K562 (cell line): ENCODE measurements around the gene TMCC2. TPM values are rescaled to one million over a fixed set of nuclear protein-coding genes. Genes with fewer than 3 reads are reported as not detected.

Experiments
- CHD7 ChIP-seq: fragments of 200-600 bp; sonication (generic); IDR thresholded peaks from one replicate; pipeline ENCODE4 v1.6.1; 2012; ENCODE audit warnings: mild to moderate bottlenecking, low read depth, low read length, inconsistent platforms
- DACH1 ChIP-seq: fragments of 450-650 bp; IDR thresholded peaks from 2 replicates; pipeline ENCODE4 v1.6.1; 2018; ENCODE audit not compliant: partially characterized antibody
- ESRRA ChIP-seq: fragments of 450-650 bp; IDR thresholded peaks from 2 replicates; pipeline ENCODE4 v1.6.1; 2014; ENCODE audit warnings: low read depth, mild to moderate bottlenecking, moderate library complexity, borderline replicate concordance
- GABPB1 ChIP-seq: sonication (generic); formaldehyde crosslinking; IDR thresholded peaks from 2 replicates; pipeline ENCODE4 v1.8.0; 2022; ENCODE audit warnings: mild to moderate bottlenecking, missing genetic modification reagents
- PATZ1 ChIP-seq: fragments of 250-450 bp; sonication (Bioruptor Pico); IDR thresholded peaks from 2 replicates; pipeline ENCODE4 v1.5.0; 2020; ENCODE audit warnings: mild to moderate bottlenecking, borderline replicate concordance
- SMAD3 ChIP-seq: fragments of 450-650 bp; formaldehyde crosslinking; conservative IDR thresholded peaks from 2 replicates; pipeline ENCODE4 v1.4.0; 2020; ENCODE audit warnings: mild to moderate bottlenecking
- SMARCC2 ChIP-seq: fragments of 450-650 bp; IDR thresholded peaks from 2 replicates; pipeline ENCODE4 v1.6.1; 2017; ENCODE audit warnings: antibody characterized with exemption, moderate library complexity, mild to moderate bottlenecking, low read depth
- SMC3 ChIP-seq: conservative IDR thresholded peaks from 2 replicates; pipeline ENCODE4 v1.6.1; 2011; ENCODE audit warnings: low read depth, low read length, improper control_type of control experiment; ENCODE audit not compliant: insufficient read depth
- SREBF2 ChIP-seq: sonication (generic); formaldehyde crosslinking; IDR thresholded peaks from 2 replicates; pipeline ENCODE4 v1.4.0; 2020; ENCODE audit warnings: mild to moderate bottlenecking, missing genetic modification reagents
- ZNF277 ChIP-seq: fragments of 250-450 bp; sonication (Bioruptor Pico); IDR thresholded peaks from 2 replicates; pipeline ENCODE4 v1.8.0; 2022; ENCODE audit warnings: inconsistent platforms, mild to moderate bottlenecking, moderate library complexity, borderline replicate concordance
- polyA plus RNA-seq, 8 experiments: library from polyadenylated mRNA; depleted of rRNA in 4 of 8; stranded (reverse) in 5 of 8; unstranded in 3 of 8; fragments of >200 nt; fragmentation: Nextera tagmentation in 2 of 8; fragmentation: Illumina TruSeq in 1 of 8; extraction: Ambion mirVana in 2 of 8; extraction: Trizol in 1 of 8; gene quantifications; 2 replicates each; pipeline versions ENCODE4 v1.2.1 to v1.2.3, GENCODE V29; 2011 to 2014; ENCODE audit warnings: inconsistent platforms in 1 of 8, missing spikeins in 1 of 8
- total RNA-seq, 7 experiments: library from RNA; depleted of rRNA in 6 of 7; stranded (reverse); fragments of >200 nt in 6 of 7; fragmentation: Illumina TruSeq in 2 of 7; extraction: Trizol in 2 of 7; gene quantifications; 2 replicates each; pipeline versions ENCODE4 v1.2.1 to v1.2.3, GENCODE V29; 2011 to 2021; ENCODE audit warnings: low replicate concordance in 1 of 7

Gene TMCC2
- total and polyA plus RNA-seq, 9 of the 15 experiments (the other 6 are each of a cell fraction or from before 2014, with no cell fraction given): 0.06 to 1.8 (median 0.98) TPM

- TF ChIP-seq PATZ1: no peak; the same call in 1 of the 2 replicates
- TF ChIP-seq SMARCC2: peak; percentile 18; the same call in 1 of the 2 replicates
- TF ChIP-seq GABPB1 (CRISPR knock-in tag): peak; percentile 100
- TF ChIP-seq DACH1: peak; percentile 33
- TF ChIP-seq SMAD3 (CRISPR knock-in tag): peak; percentile 86
- TF ChIP-seq SMC3: no peak
- peak; percentile 98 for TF ChIP-seq ESRRA
- no peak for TF ChIP-seq SREBF2 (CRISPR knock-in tag)
- TF ChIP-seq CHD7: peak; percentile 69
- no peak for TF ChIP-seq ZNF277 (CRISPR knock-in tag)
These were observed 16.4 kb upstream of the TMCC2 start, which contains the start of gene DSTYK (continued) for GRCh38 chr1:205211169-205211838.
